ENCODE data around the gene AKAP12.

Gene AKAP12

DNA sequence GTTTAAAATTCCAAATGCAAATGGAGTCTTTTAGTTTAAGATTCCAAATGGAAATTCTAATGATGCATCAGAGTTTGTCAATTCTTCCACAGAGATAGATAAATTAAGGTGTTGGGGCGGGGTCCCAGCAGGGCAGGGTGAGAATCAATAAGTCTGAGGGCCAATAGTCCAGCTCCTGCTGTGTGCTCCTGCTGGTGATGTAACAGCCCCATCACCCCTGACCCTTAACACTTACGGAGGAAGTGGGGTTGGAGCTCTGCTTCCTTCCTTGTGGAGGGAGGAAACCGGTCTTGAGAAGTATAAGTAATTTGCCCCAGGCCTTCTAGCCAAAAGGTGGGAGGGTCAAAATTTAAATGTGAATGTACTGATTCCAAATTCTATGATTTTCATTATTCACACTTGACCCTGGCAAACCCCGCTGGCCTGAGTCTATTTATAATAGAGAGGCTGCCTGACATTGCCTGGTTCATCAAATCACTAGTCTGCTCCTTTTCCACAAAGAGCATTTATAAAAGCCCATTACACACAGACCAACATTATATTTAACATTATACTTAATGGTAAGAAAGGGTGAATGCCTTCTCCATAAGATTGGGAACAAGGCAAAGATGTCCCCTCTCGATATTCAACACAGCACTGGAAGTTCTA, 134.4 kb downstream of the AKAP12 start:
- Histone ChIP-seq H3K27me3 (ENCODE audit: control insufficient read depth in 1 of 2, insufficient read depth in 1 of 2, low read length in 2 of 2) (no peaks in the 10 kb centered on the region), H3K27ac (ENCODE audit: low read length, poor library complexity, severe bottlenecking) (peak overlapping the region; percentile 64), H3K14ac (ENCODE audit: low read length in 2 of 2) (no peak overlapping the region), H2AFZ (ENCODE audit: low read depth, low read length) (no peak overlapping the region), H2BK15ac (ENCODE audit: low read depth, poor library complexity, severe bottlenecking) (peak overlapping the region; percentile 12), H3K9me3 (ENCODE audit: control insufficient read depth, low read length) (no peaks in the 10 kb centered on the region), H3K4ac (ENCODE audit: low read depth in 1 of 2, low read length in 2 of 2) (no peak overlapping the region), H2BK12ac (ENCODE audit: low read length in 2 of 2) (no peak overlapping the region), H3K4me2 (ENCODE audit: low read length, poor library complexity, severe bottlenecking) (peak overlapping the region; percentile 1), H3K9ac (ENCODE audit: low read length) (peak overlapping the region; percentile 66), H3K79me1 (replicated peaks; ENCODE audit: low read length, poor library complexity, severe bottlenecking) (peaks cover 22% of the 10 kb centered on the region), H4K91ac (ENCODE audit: low read length) (no peak overlapping the region), H3K4me3 (ENCODE audit: insufficient read depth in 1 of 2, low read depth in 1 of 2, low read length in 2 of 2) (no peak overlapping the region), H3K23ac (ENCODE audit: low read length in 2 of 2) (no peak overlapping the region), H3K4me1 (ENCODE audit: control insufficient read depth, insufficient read depth, low read depth, low read length) (peaks cover 5% of the 10 kb centered on the region), H3K18ac (ENCODE audit: low read depth in 1 of 2, low read length in 2 of 2) (peak overlapping the region in 1 of 2 experiments; percentile 59), H2AK5ac (ENCODE audit: low read length, severe bottlenecking) (no peak overlapping the region), H4K8ac (ENCODE audit: low read length) (no peak overlapping the region), H3K36me3 (ENCODE audit: control insufficient read depth in 1 of 2, insufficient read depth in 2 of 2, low read depth in 1 of 2, low read length in 2 of 2) (peaks cover 13 to 31% of the 10 kb centered on the region in 2 experiments), H2BK5ac (ENCODE audit: low read depth, low read length, poor library complexity, severe bottlenecking) (no peak overlapping the region), H2BK120ac (ENCODE audit: low read depth, low read length) (peak overlapping the region; percentile 42)
- WGBS, result 34% methylated on average over 2 of the region's 5 CpGs
- peak; percentile 67 for DNase-seq

DNA sequence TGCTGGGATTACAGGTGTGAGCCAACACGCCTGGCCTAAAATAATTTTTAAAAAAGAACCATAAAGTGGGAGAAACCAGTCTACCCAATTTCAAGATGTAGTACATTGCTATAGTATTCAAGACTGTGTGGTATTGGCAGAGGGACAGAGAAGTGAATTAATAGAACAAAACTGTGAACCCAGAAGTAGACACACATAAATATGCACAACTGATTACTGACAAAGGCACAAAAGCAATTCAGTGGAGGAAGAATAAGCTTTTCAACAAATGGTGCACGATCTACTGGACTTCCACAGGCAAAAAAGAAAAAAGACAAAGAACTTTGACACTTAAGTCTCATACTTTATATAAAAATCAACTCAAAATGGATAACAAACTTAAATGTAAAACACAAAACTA, 136.1 kb downstream of the AKAP12 start:
- Histone ChIP-seq H2BK15ac (ENCODE audit: low read depth, poor library complexity, severe bottlenecking) (peak overlapping the region; percentile 50), H3K79me1 (replicated peaks; ENCODE audit: low read length, poor library complexity, severe bottlenecking) (peaks cover 28% of the 10 kb centered on the region), H3K36me3 (ENCODE audit: control insufficient read depth in 1 of 2, insufficient read depth in 2 of 2, low read depth in 1 of 2, low read length in 2 of 2) (peaks cover 9 to 22% of the 10 kb centered on the region in 2 experiments), H3K23ac (ENCODE audit: low read length in 2 of 2) (no peak overlapping the region), H4K91ac (ENCODE audit: low read length) (no peak overlapping the region), H3K4me1 (ENCODE audit: control insufficient read depth, insufficient read depth, low read depth, low read length) (peaks cover 5% of the 10 kb centered on the region), H2BK5ac (ENCODE audit: low read depth, low read length, poor library complexity, severe bottlenecking) (no peak overlapping the region), H2BK120ac (ENCODE audit: low read depth, low read length) (no peak overlapping the region), H3K18ac (ENCODE audit: low read depth in 1 of 2, low read length in 2 of 2) (no peak overlapping the region), H4K8ac (ENCODE audit: low read length) (no peak overlapping the region), H2AK5ac (ENCODE audit: low read length, severe bottlenecking) (no peak overlapping the region), H3K4me2 (ENCODE audit: low read length, poor library complexity, severe bottlenecking) (no peak overlapping the region), H3K27me3 (ENCODE audit: control insufficient read depth in 1 of 2, insufficient read depth in 1 of 2, low read length in 2 of 2) (no peaks in the 10 kb centered on the region), H3K9ac (ENCODE audit: low read length) (no peak overlapping the region), H3K4ac (ENCODE audit: low read depth in 1 of 2, low read length in 2 of 2) (no peak overlapping the region), H2BK12ac (ENCODE audit: low read length in 2 of 2) (no peak overlapping the region), H3K27ac (ENCODE audit: low read length, poor library complexity, severe bottlenecking) (no peak overlapping the region), H3K4me3 (ENCODE audit: insufficient read depth in 1 of 2, low read depth in 1 of 2, low read length in 2 of 2) (no peak overlapping the region), H2AFZ (ENCODE audit: low read depth, low read length) (no peak overlapping the region), H3K14ac (ENCODE audit: low read length in 2 of 2) (no peak overlapping the region), H3K9me3 (ENCODE audit: control insufficient read depth, low read length) (no peaks in the 10 kb centered on the region)
- DNase-seq, result no peak
- WGBS, result 92% methylated on average over 2 of the region's 2 CpGs

DNA sequence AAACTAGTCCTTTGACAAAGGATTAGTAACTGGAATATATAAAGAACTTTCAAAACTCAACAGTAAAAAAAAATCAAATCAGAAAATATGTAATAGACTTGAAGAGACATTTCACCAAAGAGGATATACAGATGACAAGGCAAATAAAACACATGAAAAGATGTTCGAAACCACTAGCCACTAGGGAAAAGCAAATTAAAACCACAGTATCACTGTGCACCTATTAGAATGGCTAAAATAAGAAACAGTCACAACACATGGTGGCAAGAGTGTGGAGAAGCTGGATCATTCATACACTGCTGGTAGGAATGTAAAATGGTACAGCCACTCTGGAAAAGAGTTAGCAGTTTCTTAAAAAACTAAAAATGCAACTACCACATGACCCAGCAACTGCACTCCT, 136.7 kb downstream of the AKAP12 start:
- H2AK5ac ChIP-seq (ENCODE audit: low read length, severe bottlenecking), result no peak overlapping the region
- no peaks in the 10 kb centered on the region for H3K27me3 ChIP-seq (ENCODE audit: control insufficient read depth in 1 of 2, insufficient read depth in 1 of 2, low read length in 2 of 2)
- no peak overlapping the region for H3K4me3 ChIP-seq (ENCODE audit: insufficient read depth in 1 of 2, low read depth in 1 of 2, low read length in 2 of 2)
- H3K4me2 ChIP-seq (ENCODE audit: low read length, poor library complexity, severe bottlenecking), result no peak overlapping the region
- no peak overlapping the region for H2BK15ac ChIP-seq (ENCODE audit: low read depth, poor library complexity, severe bottlenecking)
- no peak overlapping the region for H3K14ac ChIP-seq (ENCODE audit: low read length in 2 of 2)
- H4K8ac ChIP-seq (ENCODE audit: low read length), result no peak overlapping the region
- no peak overlapping the region for H3K23ac ChIP-seq (ENCODE audit: low read length in 2 of 2)
- peaks cover 5% of the 10 kb centered on the region for H3K4me1 ChIP-seq (ENCODE audit: control insufficient read depth, insufficient read depth, low read depth, low read length)
- H2AFZ ChIP-seq (ENCODE audit: low read depth, low read length), result no peak overlapping the region
- H4K91ac ChIP-seq (ENCODE audit: low read length), result no peak overlapping the region
- H3K27ac ChIP-seq (ENCODE audit: low read length, poor library complexity, severe bottlenecking), result no peak overlapping the region
- no peaks in the 10 kb centered on the region for H3K9me3 ChIP-seq (ENCODE audit: control insufficient read depth, low read length)
- no peak overlapping the region for H3K9ac ChIP-seq (ENCODE audit: low read length)
- peaks cover 27% of the 10 kb centered on the region for H3K79me1 ChIP-seq (replicated peaks; ENCODE audit: low read length, poor library complexity, severe bottlenecking)
- H3K18ac ChIP-seq (ENCODE audit: low read depth in 1 of 2, low read length in 2 of 2), result no peak overlapping the region
- no peak overlapping the region for H2BK120ac ChIP-seq (ENCODE audit: low read depth, low read length)
- peaks cover 6 to 16% of the 10 kb centered on the region in 2 experiments for H3K36me3 ChIP-seq (ENCODE audit: control insufficient read depth in 1 of 2, insufficient read depth in 2 of 2, low read depth in 1 of 2, low read length in 2 of 2)
- peak; percentile 32 for DNase-seq
- no peak overlapping the region for H3K4ac ChIP-seq (ENCODE audit: low read depth in 1 of 2, low read length in 2 of 2)
- no peak overlapping the region for H2BK5ac ChIP-seq (ENCODE audit: low read depth, low read length, poor library complexity, severe bottlenecking)
- 86% methylated on average over 1 of the region's 1 CpG for WGBS
- H2BK12ac ChIP-seq (ENCODE audit: low read length in 2 of 2), result no peak overlapping the region

DNA sequence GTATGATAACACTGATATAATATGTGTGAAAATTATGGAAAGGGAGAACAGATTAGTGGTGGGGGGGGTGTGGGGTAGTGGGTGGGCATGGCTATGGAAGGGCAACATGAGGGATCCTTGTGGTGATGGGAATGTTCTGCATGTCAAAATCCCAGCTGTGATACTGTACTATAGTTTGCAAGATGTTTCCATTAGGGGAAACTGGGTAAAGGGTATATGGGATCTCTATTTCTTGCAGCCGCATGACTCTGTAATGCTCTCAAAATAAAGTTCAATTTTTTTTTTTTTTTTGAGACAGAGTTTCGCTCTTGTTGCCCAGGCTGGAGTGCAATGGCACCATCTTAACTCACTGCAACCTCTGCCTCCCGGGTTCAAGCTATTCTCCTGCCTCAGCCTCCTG, 137.3 kb downstream of the AKAP12 start:
- no peaks in the 10 kb centered on the region for H3K9me3 ChIP-seq (ENCODE audit: control insufficient read depth, low read length)
- no peak overlapping the region for H3K9ac ChIP-seq (ENCODE audit: low read length)
- no peak overlapping the region for H2BK15ac ChIP-seq (ENCODE audit: low read depth, poor library complexity, severe bottlenecking)
- DNase-seq, result no peak
- H3K14ac ChIP-seq (ENCODE audit: low read length in 2 of 2), result no peak overlapping the region
- 85% methylated on average over 3 of the region's 3 CpGs for WGBS
- H3K79me1 ChIP-seq (replicated peaks; ENCODE audit: low read length, poor library complexity, severe bottlenecking), result peaks cover 28% of the 10 kb centered on the region
- H3K4me2 ChIP-seq (ENCODE audit: low read length, poor library complexity, severe bottlenecking), result no peak overlapping the region
- H2AFZ ChIP-seq (ENCODE audit: low read depth, low read length), result no peak overlapping the region
- peaks cover 6 to 9% of the 10 kb centered on the region in 2 experiments for H3K36me3 ChIP-seq (ENCODE audit: control insufficient read depth in 1 of 2, insufficient read depth in 2 of 2, low read depth in 1 of 2, low read length in 2 of 2)
- no peak overlapping the region for H2AK5ac ChIP-seq (ENCODE audit: low read length, severe bottlenecking)
- H2BK120ac ChIP-seq (ENCODE audit: low read depth, low read length), result no peak overlapping the region
- H4K8ac ChIP-seq (ENCODE audit: low read length), result no peak overlapping the region
- no peak overlapping the region for H3K23ac ChIP-seq (ENCODE audit: low read length in 2 of 2)
- H3K4ac ChIP-seq (ENCODE audit: low read depth in 1 of 2, low read length in 2 of 2), result no peak overlapping the region
- no peak overlapping the region for H2BK5ac ChIP-seq (ENCODE audit: low read depth, low read length, poor library complexity, severe bottlenecking)
- no peak overlapping the region for H2BK12ac ChIP-seq (ENCODE audit: low read length in 2 of 2)
- no peaks in the 10 kb centered on the region for H3K27me3 ChIP-seq (ENCODE audit: control insufficient read depth in 1 of 2, insufficient read depth in 1 of 2, low read length in 2 of 2)
- H3K4me1 ChIP-seq (ENCODE audit: control insufficient read depth, insufficient read depth, low read depth, low read length), result peaks cover 5% of the 10 kb centered on the region
- H4K91ac ChIP-seq (ENCODE audit: low read length), result no peak overlapping the region
- H3K18ac ChIP-seq (ENCODE audit: low read depth in 1 of 2, low read length in 2 of 2), result no peak overlapping the region
- no peak overlapping the region for H3K4me3 ChIP-seq (ENCODE audit: insufficient read depth in 1 of 2, low read depth in 1 of 2, low read length in 2 of 2)
- no peak overlapping the region for H3K27ac ChIP-seq (ENCODE audit: low read length, poor library complexity, severe bottlenecking)

Data from mesenchymal stem cell (in vitro differentiated cells and primary cell).